Body of pancreas (tissue), 4 donors: ENCODE data around the gene P2RX4. TPM values are rescaled to one million over a fixed set of nuclear protein-coding genes. Genes with fewer than 3 reads are reported as not detected.
A peak's percentile ranks its signal among the peaks of the same experiment; 100 is the strongest.

Source experiments
- ATAC-seq: fragments of 150-250 bp; one replicate; pipeline ENCODE4 v1.9.1; 2016
- DNase-seq, 4 donors: peaks; one replicate each; pipeline ENCODE4 v3.0.0-alpha.2; 2019
- H3K27ac ChIP-seq, 4 donors: fragments of 200-600 bp; sonication (generic); 1 replicate in 3 of 4; 2 replicates in 1 of 4; pipeline versions ENCODE4 v1.5.1 to v1.6.1; 2016 to 2019; ENCODE audit warnings: mild to moderate bottlenecking in 1 of 4, mixed read lengths in 1 of 4, moderate library complexity in 1 of 4
- H3K27me3 ChIP-seq, 2 donors: fragments of 200-600 bp; sonication (generic); one replicate each; pipeline ENCODE4 v1.6.0; 2016; ENCODE audit warnings: mild to moderate bottlenecking in 1 of 2
- H3K36me3 ChIP-seq, 2 donors: fragments of 200-600 bp; sonication (generic); replicated peaks in 1 of 2; 2 replicates each; pipeline ENCODE4 v1.5.1; 2016; ENCODE audit warnings: low read depth in 2 of 2; ENCODE audit not compliant: insufficient read depth in 1 of 2
- H3K4me1 ChIP-seq: fragments of 200-600 bp; sonication (generic); one replicate; pipeline ENCODE4 v1.6.0; 2016
- H3K4me3 ChIP-seq, 2 donors: fragments of 200-600 bp; sonication (generic); 1 replicate in 1 of 2; 2 replicates in 1 of 2; pipeline ENCODE4 v1.5.1; 2016 to 2019
- H3K9me3 ChIP-seq, 3 donors: fragments of 200-600 bp; sonication (generic); 1 replicate in 2 of 3; 2 replicates in 1 of 3; pipeline ENCODE4 v1.5.1; 2016
- CTCF ChIP-seq, 7 experiments: fragments of 450-650 bp in 4 of 7; fragments of 200-600 bp in 3 of 7; sonication (generic) in 3 of 7; IDR thresholded peaks; one replicate each; pipeline ENCODE4 v1.5.1; 2016 to 2019; ENCODE audit warnings: antibody characterized with exemption in 7 of 7
- POLR2A ChIP-seq, 3 donors: fragments of 450-650 bp; IDR thresholded peaks; one replicate each; pipeline ENCODE4 v1.6.1; 2016; ENCODE audit warnings: antibody characterized with exemption in 3 of 3, mild to moderate bottlenecking in 2 of 3
- WGBS, 2 donors: methylation state at CpG; one replicate each; pipeline ENCODE4 v1.1.5; 2017; 5-methylcytosine and 5-hydroxymethylcytosine counted together
- intact Hi-C: fragments of 100-400 bp; cut with DNase I; formaldehyde crosslinking; loops from one replicate; pipeline ENCODE4 v1.15.1; 2023
- total RNA-seq, 2 donors: library from RNA; depleted of rRNA; stranded (reverse); fragments of >200 nt; gene quantifications; one replicate each; pipeline ENCODE4 v1.1.0, GENCODE V29; 2016

The P2RX4 gene
- total RNA-seq, 2 donors from 2014 or later, result 50.1 to 58.1 TPM

GRCh38 chr12:121172145-121172544 is 37.8 kb upstream of the P2RX4 start:
- H3K9me3 ChIP-seq, result no peaks in the 10 kb centered on the region
- TF ChIP-seq POLR2A (IDR thresholded peaks at IDR 0.05) (no peak), CTCF (IDR thresholded peaks at IDR 0.05) (no peak)
- no peaks in the 10 kb centered on the region for H3K27me3 ChIP-seq
- intact Hi-C loops, result no loop called here
- WGBS, 2 donors, result 89% methylated on average over 6 of the region's 6 CpGs
- no peak overlapping the region for H3K27ac ChIP-seq
- no peak overlapping the region for H3K4me3 ChIP-seq
- ATAC-seq, result no peak
- peaks cover 20% of the 10 kb centered on the region for H3K4me1 ChIP-seq
- DNase-seq, result no peak
- H3K36me3 ChIP-seq, result no peaks in the 10 kb centered on the region

GRCh38 chr12:121175383-121176119 is 34.4 kb upstream of the P2RX4 start:
- Histone ChIP-seq H3K4me3 (no peak overlapping the region), H3K36me3 (no peaks in the 10 kb centered on the region), H3K4me1 (peaks cover 20% of the 10 kb centered on the region), H3K27ac (no peak overlapping the region), H3K9me3 (no peaks in the 10 kb centered on the region), H3K27me3 (no peaks in the 10 kb centered on the region)
- intact Hi-C loops, result no loop called here
- ATAC-seq (no peak), DNase-seq (peak in 1 of 4 donors; percentile 41)
- WGBS, 2 donors, result 65 to 80% methylated on average over 16 of the region's 16 CpGs
- TF ChIP-seq POLR2A (IDR thresholded peaks at IDR 0.05), result no peak

- H3K4me1 ChIP-seq, result peaks cover 20% of the 10 kb centered on the region
- no peaks in the 10 kb centered on the region for H3K36me3 ChIP-seq
- H3K4me3 ChIP-seq, result no peak overlapping the region
- DNase-seq (no peak), ATAC-seq (no peak)
- no peak for TF ChIP-seq POLR2A (IDR thresholded peaks at IDR 0.05)
- no peak for TF ChIP-seq CTCF (IDR thresholded peaks at IDR 0.05)
- 96% methylated on average over 19 of the region's 19 CpGs for WGBS, 2 donors
- H3K27ac ChIP-seq, result no peak overlapping the region
- intact Hi-C loops, result no loop called here
- H3K9me3 ChIP-seq, result no peaks in the 10 kb centered on the region
- H3K27me3 ChIP-seq, result no peaks in the 10 kb centered on the region
Measured at GRCh38 chr12:121176826-121177529, 33.0 kb upstream of the P2RX4 start.

- intact Hi-C loops, result no loop called here
- 32 to 39% methylated on average over 3 of the region's 3 CpGs for WGBS, 2 donors
- no peak for DNase-seq
- no peaks in the 10 kb centered on the region for H3K36me3 ChIP-seq
- H3K4me1 ChIP-seq, result no peaks in the 10 kb centered on the region
- no peak for ATAC-seq
- no peak overlapping the region for H3K4me3 ChIP-seq
- H3K9me3 ChIP-seq, result no peaks in the 10 kb centered on the region
- H3K27me3 ChIP-seq, result no peaks in the 10 kb centered on the region
- TF ChIP-seq POLR2A (IDR thresholded peaks at IDR 0.05) (no peak), CTCF (IDR thresholded peaks at IDR 0.05) (no peak)
- no peak overlapping the region for H3K27ac ChIP-seq
Measured at GRCh38 chr12:121181181-121181580, 28.7 kb upstream of the P2RX4 start.

- no peaks in the 10 kb centered on the region for H3K4me1 ChIP-seq
- intact Hi-C loops, result no loop called here
Measured at GRCh38 chr12:121182222-121182893, 27.6 kb upstream of the P2RX4 start.

More at GRCh38 chr12:121182222-121182893, 27.6 kb upstream of the P2RX4 start:
- no peak for TF ChIP-seq CTCF (IDR thresholded peaks at IDR 0.05)
- TF ChIP-seq POLR2A (IDR thresholded peaks at IDR 0.05), result no peak
- H3K9me3 ChIP-seq, result no peaks in the 10 kb centered on the region
- H3K36me3 ChIP-seq, result no peaks in the 10 kb centered on the region
- H3K4me3 ChIP-seq, result no peak overlapping the region
- no peak overlapping the region for H3K27ac ChIP-seq
- H3K27me3 ChIP-seq, result no peaks in the 10 kb centered on the region
- WGBS, 2 donors, result 88 to 92% methylated on average over 3 of the region's 3 CpGs
- ATAC-seq, result no peak
- DNase-seq, result no peak
